Measurements from ENCODE around the gene MRPS27. TPM values are rescaled to one million over a fixed set of nuclear protein-coding genes. Genes with fewer than 3 reads are reported as not detected.
"Not testable (repeated sequence)": the region's sequence is repeated elsewhere in the genome, so short reads cannot be mapped to it uniquely, and the experiment has no call there.

The MRPS27 gene
- total RNA-seq, 1 donor from 2014 or later: 41.1 TPM

GRCh38 chr5:72326306-72326649 lies 6.2 kb upstream of the MRPS27 start:
- no peak for DNase-seq (ENCODE audit: low spot score)

- no peak for DNase-seq (ENCODE audit: low spot score)
Observed at GRCh38 chr5:72325566-72326305, 5.7 kb upstream of the MRPS27 start.

DNA sequence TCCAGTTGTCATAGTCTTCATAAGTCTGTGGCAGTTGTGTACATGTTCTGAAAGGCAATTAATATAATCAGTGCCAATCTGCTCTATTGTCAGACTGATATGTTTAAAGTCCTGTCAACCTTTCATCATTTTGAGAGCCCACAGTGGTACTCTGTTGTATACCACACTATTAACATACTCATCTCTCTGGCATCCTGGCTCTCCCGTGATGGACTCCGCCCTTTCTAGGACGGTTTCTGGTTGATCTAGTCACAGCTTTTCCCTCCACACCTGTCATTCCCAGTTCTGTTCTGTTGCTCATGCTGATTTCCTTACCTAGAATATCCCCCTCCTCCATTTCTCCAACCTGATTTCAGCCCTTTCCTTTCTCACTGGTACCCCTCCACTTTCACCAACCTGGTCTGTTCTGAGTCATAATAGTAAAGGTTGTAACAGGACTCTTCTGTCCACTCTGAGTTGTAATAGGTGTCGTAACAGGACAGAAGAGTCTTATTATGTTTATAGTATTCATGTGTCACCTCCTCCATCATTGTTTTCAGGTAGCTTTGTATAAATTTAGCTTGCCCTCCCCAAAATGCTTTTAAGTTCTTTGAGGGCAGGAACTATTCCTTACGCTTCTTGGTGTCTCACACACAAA lies 4.3 kb upstream of the MRPS27 start:
- no peak for DNase-seq (ENCODE audit: low spot score)

DNA sequence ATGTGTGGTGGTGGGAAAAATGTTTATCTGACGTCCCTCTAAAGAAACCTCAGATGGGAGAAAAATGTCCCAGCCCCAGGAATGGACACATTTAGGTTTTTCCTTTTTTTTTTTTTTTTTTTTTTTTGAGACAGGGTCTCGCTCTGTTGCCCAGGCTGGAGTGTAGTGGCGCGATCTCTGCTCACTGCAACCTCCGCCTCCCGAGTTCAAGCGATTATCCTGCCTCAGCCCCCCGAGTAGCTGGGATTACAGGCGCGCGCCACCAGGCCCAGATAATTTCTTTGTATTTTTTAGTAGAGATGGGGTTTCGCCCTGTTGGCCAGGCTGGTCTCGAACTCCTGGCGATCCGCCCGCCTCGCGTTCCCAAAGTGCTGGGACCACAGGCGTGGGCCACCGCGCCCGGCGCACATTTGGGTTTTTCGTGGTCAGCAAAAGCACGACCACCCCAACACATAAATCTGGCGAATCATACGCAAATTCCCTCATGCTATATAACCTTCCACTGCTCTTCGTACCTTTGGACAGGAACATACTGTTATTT lies 535 bp downstream of the MRPS27 start:
- not testable (repeated sequence) for DNase-seq (ENCODE audit: low spot score)

- no peak for DNase-seq (ENCODE audit: low spot score)
Observed at GRCh38 chr5:72314571-72315172, 5.4 kb downstream of the MRPS27 start.

- DNase-seq (ENCODE audit: low spot score): no peak
Observed at GRCh38 chr5:72313141-72313540, 6.9 kb downstream of the MRPS27 start.

DNA sequence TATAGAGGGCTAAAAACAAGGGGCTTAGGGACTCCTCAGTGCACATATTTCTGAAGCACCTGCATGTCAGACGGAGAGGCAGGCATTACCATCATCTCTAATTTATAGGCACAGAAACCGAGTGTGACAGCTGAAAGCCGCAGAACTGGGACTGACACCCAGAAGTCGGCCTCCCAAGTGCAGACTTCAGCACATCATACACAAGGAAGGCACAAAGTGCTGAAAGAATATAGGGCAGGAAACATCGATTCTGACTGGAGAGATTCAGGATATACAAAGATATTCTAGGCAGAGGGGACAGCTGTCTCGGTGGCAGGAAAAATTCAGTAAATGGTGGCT lies 11.2 kb downstream of the MRPS27 start:
- no peak for DNase-seq (ENCODE audit: low spot score)

DNA sequence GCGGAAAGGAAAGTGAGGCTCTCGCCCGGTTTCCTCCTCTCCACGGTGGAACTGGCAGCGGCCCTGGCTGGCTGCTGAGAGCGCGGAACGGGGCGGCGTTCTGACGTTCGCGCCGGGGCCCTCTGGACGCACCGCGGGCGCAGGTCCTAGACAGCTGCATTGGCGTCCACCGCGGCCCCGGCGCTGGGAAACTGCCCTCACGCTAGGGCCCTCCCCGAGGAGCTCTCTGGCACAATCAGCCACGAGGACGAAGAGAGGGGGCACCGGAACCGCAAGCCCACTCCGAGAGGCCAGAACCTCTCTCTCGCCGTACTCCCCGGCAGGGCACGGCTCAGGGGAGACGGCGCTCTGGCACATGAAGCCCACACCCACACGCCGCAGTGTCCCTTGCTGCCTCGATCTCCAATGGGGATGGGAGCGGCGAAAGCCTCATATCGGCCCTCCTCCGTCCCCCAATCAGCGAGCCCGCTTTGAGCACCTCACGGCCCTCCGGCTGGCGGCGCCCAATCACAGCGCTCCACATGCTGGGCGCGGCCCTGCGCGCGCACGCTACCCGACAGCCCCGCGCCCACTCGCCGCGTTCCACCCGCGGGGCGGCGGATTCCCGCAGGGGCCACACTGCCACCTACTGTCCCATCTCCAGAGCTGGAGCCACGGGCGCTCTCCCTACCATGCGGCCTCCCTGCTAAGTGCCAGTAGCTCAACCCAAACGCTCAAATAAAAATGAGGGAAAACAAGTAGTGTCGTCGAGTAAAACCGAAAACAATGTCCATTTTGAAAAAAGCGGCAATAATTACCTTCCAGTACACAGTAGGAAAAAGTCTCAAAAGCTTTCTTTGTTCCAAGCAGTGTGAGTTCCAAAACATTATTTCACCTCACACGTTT lies 11.8 kb downstream of the MRPS27 start:
- peak; percentile 99 for DNase-seq (ENCODE audit: low spot score)

DNA sequence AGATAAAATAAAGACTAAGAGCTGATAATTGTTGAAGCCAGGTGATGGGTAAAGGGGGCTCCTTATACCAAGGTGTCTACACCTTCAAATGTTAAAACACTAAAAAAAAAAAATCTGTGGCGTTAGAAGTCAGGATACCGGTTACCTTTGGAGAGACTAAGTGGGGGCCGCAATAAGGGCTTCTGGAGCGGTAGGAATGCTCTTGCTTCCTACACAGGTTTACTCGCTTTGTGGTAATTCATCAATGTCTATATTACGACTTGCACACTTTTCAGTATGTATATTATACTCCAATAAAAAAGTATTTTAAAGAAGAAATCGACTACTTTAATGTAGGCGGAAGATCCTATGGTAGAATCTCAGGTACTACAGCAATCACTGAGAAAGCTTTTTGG lies 12.5 kb downstream of the MRPS27 start:
- DNase-seq (ENCODE audit: low spot score): no peak

- no peak for DNase-seq (ENCODE audit: low spot score)
Observed at GRCh38 chr5:72305194-72306142, 14.6 kb downstream of the MRPS27 start.

DNA sequence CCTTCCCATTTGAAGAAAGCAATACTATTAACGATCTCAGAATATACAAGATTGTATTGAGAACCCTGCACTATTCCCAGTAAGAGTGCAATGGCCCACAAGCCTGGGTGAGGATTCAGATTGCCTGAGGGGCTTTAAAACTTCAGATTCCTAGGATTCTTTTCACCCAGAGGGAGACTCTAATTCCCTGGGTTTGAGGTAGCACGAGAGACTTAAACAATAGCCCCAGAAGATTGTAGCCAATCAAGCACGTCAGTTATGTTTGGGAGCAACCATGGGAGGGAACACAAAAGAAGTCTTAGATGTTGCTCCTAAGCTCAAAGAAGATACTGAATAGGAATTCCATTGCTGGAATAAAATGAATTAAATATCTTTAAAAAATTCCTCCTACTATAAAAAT lies 17.9 kb downstream of the MRPS27 start:
- DNase-seq (ENCODE audit: low spot score): no peak

GRCh38 chr5:72301557-72301956 lies 18.5 kb downstream of the MRPS27 start:
- DNase-seq (ENCODE audit: low spot score): no peak

- no peak for DNase-seq (ENCODE audit: low spot score)
Observed at GRCh38 chr5:72300590-72301339, 19.3 kb downstream of the MRPS27 start.

GRCh38 chr5:72298711-72299110 lies 21.3 kb downstream of the MRPS27 start:
- no peak for DNase-seq (ENCODE audit: low spot score)

GRCh38 chr5:72298136-72298535 lies 21.9 kb downstream of the MRPS27 start:
- DNase-seq (ENCODE audit: low spot score): not testable (repeated sequence)

DNA sequence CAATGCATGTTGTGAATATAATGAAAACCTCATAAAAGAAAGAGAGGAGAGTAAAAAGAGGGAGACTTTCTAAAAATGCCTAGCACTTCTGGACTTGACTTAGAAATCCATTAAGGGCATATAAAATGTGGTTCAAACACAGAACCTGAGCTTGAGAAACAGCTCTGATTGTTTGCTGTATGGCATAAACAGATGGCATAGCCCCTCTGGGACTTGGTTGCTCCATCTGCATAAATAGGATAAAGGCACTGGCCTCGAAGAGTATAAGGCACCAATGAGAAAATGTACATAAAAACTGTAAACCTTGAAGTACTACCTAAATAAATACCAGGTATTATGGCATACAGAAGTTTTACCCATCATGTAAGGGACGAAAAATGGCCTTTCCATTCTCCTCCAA lies 23.8 kb downstream of the MRPS27 start:
- DNase-seq (ENCODE audit: low spot score): no peak

DNA sequence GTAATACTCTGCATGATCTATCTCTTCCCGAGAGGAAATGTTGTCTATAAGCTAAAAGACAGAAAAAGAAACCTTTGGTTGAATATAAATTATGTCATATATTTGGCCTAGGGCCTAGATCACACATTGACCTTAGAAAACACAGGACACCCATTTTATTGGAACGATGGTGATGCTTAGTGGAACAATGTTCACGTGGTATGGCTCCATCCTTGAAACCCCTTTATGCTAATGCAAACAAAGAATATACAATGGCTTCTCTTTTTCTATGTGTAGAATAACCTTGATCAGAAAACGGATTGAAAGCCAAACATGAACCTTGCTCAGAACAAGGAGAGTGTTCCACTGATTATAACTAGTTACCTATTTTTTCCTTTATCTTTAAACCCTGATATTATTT lies 24.5 kb downstream of the MRPS27 start:
- no peak for DNase-seq (ENCODE audit: low spot score)

- no peak for DNase-seq (ENCODE audit: low spot score)
Observed at GRCh38 chr5:72294473-72294872, 25.6 kb downstream of the MRPS27 start.

DNA sequence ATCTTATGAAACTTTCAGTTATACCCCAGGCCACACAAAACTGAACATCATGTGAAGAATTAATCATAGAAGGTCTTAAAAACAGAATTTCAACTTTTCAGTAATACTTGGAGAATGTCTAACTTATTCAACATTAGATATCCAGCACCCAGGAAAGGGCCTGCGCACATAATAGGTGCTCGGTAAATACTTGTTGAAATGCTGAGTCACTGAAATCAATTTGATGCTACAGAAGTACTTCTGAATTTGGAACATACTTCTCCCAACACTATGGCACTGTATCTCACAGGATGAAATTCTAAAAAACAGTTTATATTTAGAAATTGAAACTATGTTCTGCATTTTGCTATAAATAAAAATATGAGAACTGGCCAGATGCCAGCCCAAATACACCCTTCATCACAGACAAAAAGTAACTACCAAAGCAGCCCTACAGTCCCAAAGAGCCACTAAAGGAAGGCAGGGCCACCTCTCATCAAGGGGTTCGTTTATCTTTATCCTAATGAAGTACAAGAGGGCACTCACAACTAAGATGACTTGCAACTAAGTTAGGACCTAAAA lies 26.5 kb downstream of the MRPS27 start:
- no peak for DNase-seq (ENCODE audit: low spot score)
